ENCODE measurements around the gene BFSP2.
"Not testable (repeated sequence)": the region's sequence is repeated elsewhere in the genome, so short reads cannot be mapped to it uniquely, and the experiment has no call there.

The BFSP2 gene

DNA sequence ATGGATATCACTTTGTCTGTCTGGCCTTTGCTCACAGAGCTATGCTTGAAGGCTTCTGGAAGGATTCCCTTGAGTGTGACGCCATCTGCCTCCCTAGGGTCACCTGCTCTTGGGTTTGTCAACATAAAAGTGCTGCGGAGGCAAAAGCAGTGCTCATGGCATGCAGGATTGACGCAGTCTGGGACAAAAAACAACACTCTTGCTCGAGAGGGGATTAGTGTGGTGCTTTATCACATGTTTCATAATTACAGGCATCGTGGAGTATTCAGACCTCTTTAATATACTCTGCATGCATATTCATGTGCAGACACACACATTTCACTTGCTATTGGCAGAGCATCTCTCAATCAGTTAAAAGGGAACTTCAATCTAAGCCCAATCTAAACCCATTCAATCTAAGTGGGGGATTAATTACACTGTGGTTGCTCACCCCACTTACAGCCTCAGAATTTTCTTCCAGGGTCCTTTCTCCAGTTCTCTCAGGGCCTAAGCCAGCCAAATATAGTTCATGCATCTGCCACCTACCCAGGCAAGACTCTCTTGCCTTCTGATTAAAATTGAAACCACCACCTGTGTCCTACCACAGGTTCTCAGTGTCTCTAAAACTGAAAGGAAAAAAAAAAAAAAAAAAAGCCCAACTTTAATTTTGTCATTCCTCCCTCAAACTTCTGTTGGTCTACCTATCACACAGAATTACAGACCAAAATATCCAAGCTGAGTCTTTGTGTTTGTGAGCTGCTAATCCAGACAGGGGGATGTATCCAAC lies 75.6 kb downstream of the BFSP2 start:
- in situ Hi-C loops (cut with HindIII; ENCODE audit: low sequenced_read_pairs): no loop called here

DNA sequence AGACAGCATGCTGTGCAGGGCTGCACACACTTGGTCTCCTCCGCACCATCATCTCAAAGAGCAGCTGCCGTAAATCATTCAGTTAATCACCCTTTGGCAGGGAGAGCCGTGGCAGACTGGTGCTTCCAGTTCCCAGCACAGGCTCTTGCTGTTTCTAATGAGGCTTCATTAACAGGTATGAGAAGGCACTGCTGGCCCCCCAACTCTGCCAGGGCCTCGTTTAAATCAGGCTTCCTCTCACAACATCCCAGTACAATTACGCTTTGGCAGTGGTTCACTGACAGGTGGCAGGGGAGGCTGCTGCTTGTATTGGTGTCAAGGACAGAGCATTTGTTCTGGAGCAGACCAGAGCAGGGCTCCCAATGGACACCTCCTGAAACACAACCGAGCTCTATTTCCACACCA lies 77.1 kb downstream of the BFSP2 start:
- in situ Hi-C loops (cut with HindIII; ENCODE audit: low sequenced_read_pairs): no loop called here

- in situ Hi-C loops (cut with HindIII; ENCODE audit: low sequenced_read_pairs): no loop called here
Measured at GRCh38 chr3:133477487-133477886, 77.6 kb downstream of the BFSP2 start.

- in situ Hi-C loops (cut with HindIII; ENCODE audit: low sequenced_read_pairs): no loop called here
Measured at GRCh38 chr3:133478624-133479023, 78.8 kb downstream of the BFSP2 start.

DNA sequence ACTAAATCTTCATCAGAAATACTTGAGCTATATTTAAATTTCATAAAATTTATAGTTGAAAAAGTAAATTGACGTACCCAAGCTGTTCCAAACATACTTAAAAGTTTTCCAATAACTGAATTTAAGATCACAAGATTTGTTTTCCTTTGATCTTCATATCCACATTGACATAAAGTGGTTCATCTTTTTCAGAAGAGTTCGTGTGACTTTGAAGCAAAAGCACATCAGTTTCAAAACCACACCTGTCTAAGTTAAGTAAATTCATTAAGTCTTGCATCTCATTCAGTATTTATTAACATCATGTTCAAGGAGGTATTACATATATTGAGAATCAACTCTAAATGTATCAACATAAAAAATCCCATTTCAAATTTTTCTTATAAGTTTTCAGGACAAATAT lies 79.5 kb downstream of the BFSP2 start:
- in situ Hi-C loops (cut with HindIII; ENCODE audit: low sequenced_read_pairs): no loop called here

GRCh38 chr3:133479895-133480669 lies 80.2 kb downstream of the BFSP2 start:
- in situ Hi-C loops (cut with HindIII; ENCODE audit: low sequenced_read_pairs): no loop called here

GRCh38 chr3:133482474-133482873 lies 82.6 kb downstream of the BFSP2 start:
- in situ Hi-C loops (cut with HindIII; ENCODE audit: low sequenced_read_pairs): not testable (repeated sequence)

- in situ Hi-C loops (cut with HindIII; ENCODE audit: low sequenced_read_pairs): no loop called here
Measured at GRCh38 chr3:133486658-133487057, 86.8 kb downstream of the BFSP2 start.

- in situ Hi-C loops (cut with HindIII; ENCODE audit: low sequenced_read_pairs): no loop called here
Measured at GRCh38 chr3:133487204-133487603, 87.3 kb downstream of the BFSP2 start.

DNA sequence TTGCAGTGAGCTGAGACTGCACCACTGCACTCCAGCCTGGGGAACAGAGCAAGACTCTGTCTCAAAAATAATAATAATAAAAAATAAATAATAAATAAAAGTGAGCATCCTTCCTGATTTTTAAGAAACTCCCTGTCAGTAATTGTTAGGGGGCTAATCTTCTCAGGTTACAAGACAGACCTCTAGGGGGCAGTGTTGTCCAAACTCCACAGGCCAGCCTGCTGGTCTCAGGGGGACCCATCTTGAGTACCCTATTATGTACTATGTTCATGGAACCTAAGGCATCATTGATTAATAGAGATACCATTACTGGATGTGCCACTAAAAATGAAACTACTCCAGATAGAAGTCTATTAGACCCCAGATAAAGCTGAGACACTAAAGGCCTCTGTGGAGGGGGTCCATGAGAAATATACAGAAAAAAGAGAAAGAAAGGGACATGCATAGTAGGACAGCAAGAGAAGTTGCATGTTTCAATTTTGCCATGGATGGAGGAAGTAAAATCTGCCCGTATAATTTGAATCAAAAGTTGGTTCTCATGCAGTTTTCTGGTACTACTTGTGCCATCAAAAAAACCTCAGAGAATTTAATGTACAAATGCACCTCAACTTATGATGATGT lies 88.2 kb downstream of the BFSP2 start:
- in situ Hi-C loops (cut with HindIII; ENCODE audit: low sequenced_read_pairs): no loop called here

GRCh38 chr3:133488785-133489367 lies 89.0 kb downstream of the BFSP2 start:
- in situ Hi-C loops (cut with HindIII; ENCODE audit: low sequenced_read_pairs): no loop called here

DNA sequence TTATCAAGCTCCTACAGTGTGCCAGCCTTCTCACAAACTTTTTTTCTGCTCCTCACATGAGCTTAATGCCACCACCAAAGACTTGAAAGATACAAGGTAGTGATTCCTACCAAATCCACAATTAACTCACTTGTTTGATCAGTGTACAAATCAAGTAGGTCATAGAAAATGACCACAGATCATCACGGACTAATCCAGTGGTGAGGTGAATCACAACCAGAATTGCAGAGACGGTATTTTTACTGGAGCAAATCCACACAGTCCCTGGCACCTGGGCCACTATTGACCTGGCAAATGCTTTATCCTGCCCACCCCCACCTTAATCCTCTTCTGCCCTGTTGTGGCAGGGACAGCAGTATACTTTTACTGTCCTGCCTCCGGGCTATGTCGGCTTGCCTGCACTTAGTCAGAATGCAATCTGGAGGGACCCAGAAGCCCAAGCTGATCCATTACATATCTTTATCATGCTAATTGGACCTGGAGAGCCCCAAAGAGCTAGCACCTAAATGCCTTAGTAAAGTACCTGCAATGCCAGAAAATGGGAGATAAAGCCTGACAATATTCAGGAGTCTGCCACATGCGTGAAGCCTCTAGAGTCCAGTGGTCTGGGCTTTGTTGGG lies 89.7 kb downstream of the BFSP2 start:
- in situ Hi-C loops (cut with HindIII; ENCODE audit: low sequenced_read_pairs): no loop called here

GRCh38 chr3:133490468-133491351 lies 90.9 kb downstream of the BFSP2 start:
- in situ Hi-C loops (cut with HindIII; ENCODE audit: low sequenced_read_pairs): no loop called here

DNA sequence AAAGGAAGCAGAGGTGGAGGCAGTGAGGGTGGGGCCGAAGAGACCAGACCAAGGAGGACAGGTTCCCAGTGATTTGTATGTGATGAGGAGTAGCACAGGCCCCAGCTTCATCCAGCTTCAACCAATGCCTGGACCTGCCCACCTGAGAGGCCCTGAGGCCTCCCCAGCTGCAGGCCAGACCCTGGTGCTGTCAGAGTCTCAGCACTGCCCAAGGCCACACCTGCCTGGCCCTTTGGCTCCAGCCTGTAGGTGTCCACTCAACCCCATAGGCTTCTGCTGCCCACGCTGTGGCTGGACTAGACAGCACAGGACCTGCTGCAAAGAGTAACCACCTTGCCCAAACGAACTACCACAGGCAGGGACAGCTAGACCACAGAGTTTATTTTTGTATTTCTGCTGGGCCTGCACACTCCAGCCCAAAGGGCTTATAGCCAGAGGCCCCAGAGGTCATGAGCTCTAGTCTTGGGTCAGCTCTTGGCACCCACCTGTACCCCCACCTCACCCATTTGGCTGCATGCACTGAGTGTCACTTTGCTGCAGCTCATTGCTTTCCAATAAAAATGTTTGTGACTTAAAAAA lies 91.7 kb downstream of the BFSP2 start:
- in situ Hi-C loops (cut with HindIII; ENCODE audit: low sequenced_read_pairs): no loop called here

DNA sequence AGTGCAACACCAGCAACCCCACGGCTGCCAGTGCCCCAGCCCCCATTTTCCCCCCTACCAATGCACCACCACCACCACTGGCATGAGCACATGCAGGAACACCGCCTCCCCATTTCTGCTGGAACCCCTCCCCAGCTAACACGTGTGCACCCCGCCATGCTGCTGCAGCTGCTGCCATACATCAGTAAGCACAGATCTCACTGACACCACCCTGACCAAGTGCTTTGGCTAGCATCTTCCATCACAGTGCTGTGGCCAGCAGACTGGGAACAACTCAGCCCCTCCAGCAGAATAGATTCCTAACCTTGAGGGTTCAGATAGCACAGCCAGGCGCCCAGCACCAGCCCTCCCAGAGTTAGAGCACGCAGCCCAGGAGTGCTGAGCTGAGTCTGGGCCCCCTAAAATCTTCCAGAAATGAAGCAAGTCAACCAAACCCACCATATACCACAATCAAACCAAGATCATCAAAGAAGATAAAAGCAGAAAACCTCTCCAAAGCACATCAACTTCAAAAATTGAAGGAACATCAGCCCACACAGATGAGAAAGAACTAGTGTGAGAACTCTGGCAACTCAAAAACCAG lies 92.4 kb downstream of the BFSP2 start:
- in situ Hi-C loops (cut with HindIII; ENCODE audit: low sequenced_read_pairs): no loop called here

DNA sequence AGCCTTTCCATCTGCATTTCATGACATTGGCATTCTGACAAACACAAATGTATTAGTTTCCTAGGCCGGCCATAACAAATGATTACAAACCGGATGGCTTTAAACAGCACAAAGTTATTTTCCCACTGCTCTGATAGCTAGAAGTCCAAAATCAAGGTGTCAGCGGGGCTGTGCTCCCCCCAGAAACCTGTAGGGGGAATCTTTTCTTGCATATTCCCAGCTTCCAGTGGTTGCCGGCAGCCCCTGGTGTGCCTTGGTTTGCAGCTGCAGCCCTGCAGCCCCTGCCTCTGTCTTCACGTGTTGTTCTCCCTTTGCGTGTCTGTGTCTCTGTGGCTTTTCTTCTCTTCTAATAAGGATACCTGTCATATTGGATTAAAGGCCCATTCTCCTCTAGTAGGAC lies 94.6 kb downstream of the BFSP2 start:
- in situ Hi-C loops (cut with HindIII; ENCODE audit: low sequenced_read_pairs): no loop called here

- in situ Hi-C loops (cut with HindIII; ENCODE audit: low sequenced_read_pairs): not testable (repeated sequence)
Measured at GRCh38 chr3:133502542-133502941, 102.7 kb downstream of the BFSP2 start.

DNA sequence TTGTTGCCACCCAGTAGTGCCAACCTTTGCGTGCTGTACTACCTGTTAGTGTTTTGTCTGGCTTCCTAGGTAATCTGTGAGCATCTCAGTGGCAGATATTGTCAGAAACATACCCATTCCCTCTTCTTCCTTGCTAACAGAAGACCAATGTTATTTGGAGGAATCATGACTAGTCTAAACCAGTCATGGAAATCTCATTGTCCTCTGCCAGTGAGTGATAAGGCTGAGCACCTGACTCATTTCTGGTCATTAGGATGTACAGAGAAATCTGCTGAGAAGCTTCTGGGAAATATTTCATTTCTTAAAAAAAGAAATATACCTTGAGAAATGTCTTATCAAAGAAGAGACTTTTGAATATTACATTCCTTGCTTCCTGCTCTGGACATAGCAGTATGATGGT lies 103.6 kb downstream of the BFSP2 start:
- in situ Hi-C loops (cut with HindIII; ENCODE audit: low sequenced_read_pairs): no loop called here

DNA sequence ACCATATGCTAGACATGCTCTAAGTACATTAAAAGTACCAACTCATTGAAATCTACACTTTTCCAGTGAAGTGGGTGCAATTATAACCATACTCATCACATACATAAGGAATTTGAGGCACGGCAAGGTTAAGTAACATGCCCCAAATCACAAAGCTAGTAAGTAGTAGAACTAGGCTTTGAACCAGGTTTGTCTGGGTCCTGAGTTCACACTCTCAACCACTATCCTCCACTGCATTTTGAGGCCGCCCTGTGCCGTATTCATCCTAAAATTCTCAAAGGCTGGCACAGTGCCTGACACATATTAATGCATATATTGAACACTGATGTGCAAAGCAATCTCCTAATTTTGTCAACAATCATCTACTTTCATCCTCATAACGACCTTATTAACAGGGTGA lies 104.9 kb downstream of the BFSP2 start:
- in situ Hi-C loops (cut with HindIII; ENCODE audit: low sequenced_read_pairs): no loop called here

Data from DLD1 (cell line).